Measurements from ENCODE around the gene TFB1M.
"Not testable (repeated sequence)": the region's sequence is repeated elsewhere in the genome, so short reads cannot be mapped to it uniquely, and the experiment has no call there.

TFB1M gene

GRCh38 chr6:155314092-155314772, at the start of gene TFB1M:
Gene TFB1M (minus strand): TSS chr6:155314484. CDS start chr6:155314428, 56 bp downstream.
- peak; percentile 94 to 98 for DNase-seq (ENCODE audit: low read depth in 2 of 2)

GRCh38 chr6:155364021-155364420, 49.7 kb upstream of the TFB1M start:
- DNase-seq (ENCODE audit: low read depth in 2 of 2) = not testable (repeated sequence)

GRCh38 chr6:155362968-155363632, 48.8 kb upstream of the TFB1M start:
- DNase-seq (ENCODE audit: low read depth in 2 of 2) = not testable (repeated sequence)

- no peak for DNase-seq (ENCODE audit: low read depth in 2 of 2)
Observed at GRCh38 chr6:155354167-155354566, 39.9 kb upstream of the TFB1M start.

- DNase-seq (ENCODE audit: low read depth in 2 of 2) = no peak
Observed at GRCh38 chr6:155352811-155353210, 38.5 kb upstream of the TFB1M start.

- DNase-seq (ENCODE audit: low read depth in 2 of 2) = no peak
Observed at GRCh38 chr6:155352130-155352420, 37.8 kb upstream of the TFB1M start.

- no peak for DNase-seq (ENCODE audit: low read depth in 2 of 2)
Observed at GRCh38 chr6:155351273-155352129, 37.2 kb upstream of the TFB1M start.

GRCh38 chr6:155349956-155350355, 35.7 kb upstream of the TFB1M start:
- DNase-seq (ENCODE audit: low read depth in 2 of 2) = no peak

- DNase-seq (ENCODE audit: low read depth in 2 of 2) = no peak
Observed at GRCh38 chr6:155349129-155349528, 34.8 kb upstream of the TFB1M start.

GRCh38 chr6:155347800-155348199, 33.5 kb upstream of the TFB1M start:
- DNase-seq (ENCODE audit: low read depth in 2 of 2) = no peak

GRCh38 chr6:155346957-155347356, 32.7 kb upstream of the TFB1M start:
- DNase-seq (ENCODE audit: low read depth in 2 of 2) = no peak

GRCh38 chr6:155344341-155345006, 30.2 kb upstream of the TFB1M start:
- no peak for DNase-seq (ENCODE audit: low read depth in 2 of 2)

GRCh38 chr6:155341130-155341828, 27.0 kb upstream of the TFB1M start:
- DNase-seq (ENCODE audit: low read depth in 2 of 2) = no peak

- DNase-seq (ENCODE audit: low read depth in 2 of 2) = no peak
Observed at GRCh38 chr6:155340464-155341129, 26.3 kb upstream of the TFB1M start.

- not testable (repeated sequence) for DNase-seq (ENCODE audit: low read depth in 2 of 2)
Observed at GRCh38 chr6:155339929-155340328, 25.6 kb upstream of the TFB1M start.

- not testable (repeated sequence) for DNase-seq (ENCODE audit: low read depth in 2 of 2)
Observed at GRCh38 chr6:155338237-155338636, 24.0 kb upstream of the TFB1M start.

GRCh38 chr6:155335265-155335664, 21.0 kb upstream of the TFB1M start:
- no peak for DNase-seq (ENCODE audit: low read depth in 2 of 2)

- not testable (repeated sequence) for DNase-seq (ENCODE audit: low read depth in 2 of 2)
Observed at GRCh38 chr6:155334073-155334472, 19.8 kb upstream of the TFB1M start.

- no peak for DNase-seq (ENCODE audit: low read depth in 2 of 2)
Observed at GRCh38 chr6:155333414-155333813, 19.1 kb upstream of the TFB1M start.

- DNase-seq (ENCODE audit: low read depth in 2 of 2) = no peak
Observed at GRCh38 chr6:155330922-155331321, 16.6 kb upstream of the TFB1M start.
